Articular chondrocyte of knee joint (primary cell): ENCODE results near the gene ACSM4. TPM values are rescaled to one million over a fixed set of nuclear protein-coding genes. Genes with fewer than 3 reads are reported as not detected.

ENCODE experiments used
- total RNA-seq: library from RNA; depleted of rRNA; stranded (reverse); fragments of >200 nt; gene quantifications from 2 replicates; pipeline ENCODE4 v1.2.3, GENCODE V29; 2012

ACSM4 gene, protein sequence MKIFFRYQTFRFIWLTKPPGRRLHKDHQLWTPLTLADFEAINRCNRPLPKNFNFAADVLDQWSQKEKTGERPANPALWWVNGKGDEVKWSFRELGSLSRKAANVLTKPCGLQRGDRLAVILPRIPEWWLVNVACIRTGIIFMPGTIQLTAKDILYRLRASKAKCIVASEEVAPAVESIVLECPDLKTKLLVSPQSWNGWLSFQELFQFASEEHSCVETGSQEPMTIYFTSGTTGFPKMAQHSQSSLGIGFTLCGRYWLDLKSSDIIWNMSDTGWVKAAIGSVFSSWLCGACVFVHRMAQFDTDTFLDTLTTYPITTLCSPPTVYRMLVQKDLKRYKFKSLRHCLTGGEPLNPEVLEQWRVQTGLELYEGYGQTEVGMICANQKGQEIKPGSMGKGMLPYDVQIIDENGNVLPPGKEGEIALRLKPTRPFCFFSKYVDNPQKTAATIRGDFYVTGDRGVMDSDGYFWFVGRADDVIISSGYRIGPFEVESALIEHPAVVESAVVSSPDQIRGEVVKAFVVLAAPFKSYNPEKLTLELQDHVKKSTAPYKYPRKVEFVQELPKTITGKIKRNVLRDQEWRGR
- total RNA-seq, result not detected in 2 replicates

DNA sequence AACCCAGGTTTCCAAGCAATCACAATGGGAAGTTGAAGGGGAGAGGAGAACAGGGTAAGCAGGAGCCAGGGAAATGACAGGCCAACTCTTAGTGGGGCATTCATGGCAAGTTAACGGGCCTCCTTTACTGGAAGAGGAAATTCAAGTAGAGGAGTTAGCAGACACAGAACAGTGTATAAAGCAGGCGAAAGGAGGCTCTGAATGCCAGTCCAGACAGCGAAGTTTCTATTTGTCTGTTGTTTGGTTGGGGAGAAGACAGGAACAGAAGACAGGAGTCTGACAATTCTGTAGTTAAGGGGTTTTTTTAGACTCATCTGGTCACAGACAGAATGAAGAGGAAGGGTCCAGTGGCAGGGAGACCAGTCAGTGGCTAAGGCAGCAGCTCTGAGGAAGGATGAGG, at the start of gene ACSM4:
Gene ACSM4, plus strand, starts transcription at position 301 of the 400 bp plus-strand sequence. CDS start 260 bp downstream, outside the sequence.

Other genes starting within 250 kb of the ACSM4 start
- 381 and 511 TPM in 2 replicates for gene C1S, start 243.4 kb upstream of the ACSM4 start, total RNA-seq
- gene C1R, start 211.6 kb upstream of the ACSM4 start, total RNA-seq, result 330 and 427 TPM in 2 replicates
- gene C1RL, start 194.9 kb upstream of the ACSM4 start, total RNA-seq, result 62.4 and 72.3 TPM in 2 replicates
- not detected in 2 replicates for gene RBP5, start 175.2 kb upstream of the ACSM4 start, total RNA-seq
- 8.9 and 10.5 TPM in 2 replicates for gene CLSTN3, start 173.7 kb upstream of the ACSM4 start, total RNA-seq
- gene PEX5, start 114.4 kb upstream of the ACSM4 start, total RNA-seq, result 25.9 and 30.8 TPM in 2 replicates
- gene CD163L1, start 140.1 kb downstream of the ACSM4 start, total RNA-seq, result 0.52 and 0.54 TPM in 2 replicates
- gene CD163, start 199.7 kb downstream of the ACSM4 start, total RNA-seq, result not detected in 2 replicates